Neural cell (in vitro differentiated cells): ENCODE results near the gene TMEM190. TPM values are rescaled to one million over a fixed set of nuclear protein-coding genes. Genes with fewer than 3 reads are reported as not detected.

Experiments used
- H2AFZ ChIP-seq: fragments of 200-600, 300-800 bp; sonication (generic), shearing (Covaris generic); 2 replicates; pipeline ENCODE4 v1.6.0; 2014; ENCODE audit warnings: low read depth, mild to moderate bottlenecking, antibody characterized with exemption, low read length, moderate library complexity
- H3F3A ChIP-seq: fragments of 200-600 bp; shearing (Covaris generic); 2 replicates; pipeline ENCODE4 v1.6.1; 2016; ENCODE audit warnings: mild to moderate bottlenecking, moderate library complexity, mixed read lengths, antibody characterized with exemption, low read length; ENCODE audit not compliant: insufficient read depth, poor library complexity, severe bottlenecking
- H3K27ac ChIP-seq: fragments of 200-600, 300-800 bp; sonication (generic), shearing (Covaris generic); 2 replicates; pipeline ENCODE4 v1.5.1; 2014; ENCODE audit warnings: mild to moderate bottlenecking, low read length, moderate library complexity
- H3K27me3 ChIP-seq: fragments of 300-800, 200-600 bp; sonication (generic), shearing (Covaris generic); 2 replicates; pipeline ENCODE4 v1.6.0; 2014; ENCODE audit warnings: mild to moderate bottlenecking, low read depth, low read length, moderate library complexity; ENCODE audit not compliant: insufficient read depth
- H3K36me3 ChIP-seq: fragments of 300-800, 200-600 bp; sonication (generic), shearing (Covaris generic); 2 replicates; pipeline ENCODE4 v1.5.1; 2014; ENCODE audit warnings: mild to moderate bottlenecking, antibody characterized with exemption, low read length, moderate library complexity; ENCODE audit not compliant: insufficient read depth
- H3K4me2 ChIP-seq: fragments of 300-800, 200-600 bp; sonication (generic), shearing (Covaris generic); 2 replicates; pipeline ENCODE4 v1.6.0; 2014; ENCODE audit warnings: mild to moderate bottlenecking, low read length
- H3K4me3 ChIP-seq: fragments of 300-800, 200-600 bp; sonication (generic), shearing (Covaris generic); 2 replicates; pipeline ENCODE4 v1.5.1; 2014; ENCODE audit warnings: mild to moderate bottlenecking, low read length, moderate library complexity
- H3K79me2 ChIP-seq: fragments of 200-600 bp; shearing (Covaris generic); replicated peaks from 2 replicates; pipeline ENCODE4 v1.6.0; 2014; ENCODE audit warnings: mild to moderate bottlenecking, low read length, moderate library complexity; ENCODE audit not compliant: insufficient read depth
- H3K9ac ChIP-seq: fragments of 300-800, 200-600 bp; sonication (generic), shearing (Covaris generic); 2 replicates; pipeline ENCODE4 v1.6.1; 2016; ENCODE audit warnings: mild to moderate bottlenecking, low read length, mixed read lengths
- H3K9me2 ChIP-seq: fragments of 200-600 bp; shearing (Covaris generic); 2 replicates; pipeline ENCODE4 v1.6.1; 2016; ENCODE audit warnings: mild to moderate bottlenecking, low read length, mixed read lengths; ENCODE audit not compliant: insufficient read depth
- H3K9me3 ChIP-seq: fragments of 200-600, 300-800 bp; sonication (generic), shearing (Covaris generic); 2 replicates; pipeline ENCODE4 v1.6.1; 2016; ENCODE audit warnings: mild to moderate bottlenecking, mixed run types, low read length, moderate library complexity, mixed read lengths
- H4K20me1 ChIP-seq: fragments of 200-600 bp; shearing (Covaris generic); 2 replicates; pipeline ENCODE4 v1.6.1; 2016; ENCODE audit warnings: mild to moderate bottlenecking, mixed run types; ENCODE audit not compliant: insufficient read depth
- EP300 ChIP-seq: fragments of 450-650 bp; conservative IDR thresholded peaks from 2 replicates; pipeline ENCODE4 v1.6.1; 2014; ENCODE audit warnings: antibody characterized with exemption, mild to moderate bottlenecking, moderate library complexity; ENCODE audit not compliant: poor library complexity, severe bottlenecking
- POLR2AphosphoS5 ChIP-seq: IDR thresholded peaks from 2 replicates; pipeline ENCODE4 v1.6.1; 2012
- RAD21 ChIP-seq: fragments of 450-650 bp; conservative IDR thresholded peaks from 2 replicates; pipeline ENCODE4 v1.6.1; 2014; ENCODE audit warnings: antibody characterized with exemption, mild to moderate bottlenecking, moderate library complexity
- SMC3 ChIP-seq: fragments of 450-650 bp; conservative IDR thresholded peaks from 2 replicates; pipeline ENCODE4 v1.6.1; 2014; ENCODE audit warnings: antibody characterized with exemption, mild to moderate bottlenecking, moderate library complexity; ENCODE audit not compliant: poor library complexity
- polyA plus RNA-seq: library from polyadenylated mRNA; depleted of rRNA; stranded (reverse); fragments of >200 nt; gene quantifications from 2 replicates; pipeline ENCODE4 v1.2.3, GENCODE V29; 2014
- TF ChIP-seq, protein P1 (sequence below): fragments of 450-650 bp; IDR thresholded peaks from 2 replicates; pipeline ENCODE4 v1.5.1; 2014; ENCODE audit warnings: antibody characterized with exemption, mild to moderate bottlenecking, moderate library complexity; ENCODE audit not compliant: poor library complexity, severe bottlenecking
- TF ChIP-seq, protein P2 (sequence below): IDR thresholded peaks from 2 replicates; pipeline ENCODE4 v1.6.1; 2012; ENCODE audit warnings: borderline replicate concordance

TMEM190 gene
- polyA plus RNA-seq, 1 donor from 2014 or later, result not detected

GRCh38 chr19:55383279-55384130 is 6.9 kb downstream of the TMEM190 start:
- H3K9me3 ChIP-seq, result no peaks in the 10 kb centered on the region
- H2AFZ ChIP-seq, result no peak overlapping the region
- H4K20me1 ChIP-seq, result peaks cover 19% of the 10 kb centered on the region
- H3K79me2 ChIP-seq, result peaks cover 22% of the 10 kb centered on the region
- peaks cover 3% of the 10 kb centered on the region for H3K27me3 ChIP-seq
- peak overlapping the region; percentile 19 for H3K4me2 ChIP-seq
- peak overlapping the region; percentile 56 for H3K4me3 ChIP-seq
- H3K9ac ChIP-seq, result peak overlapping the region; percentile 48
- H3K9me2 ChIP-seq, result no peaks in the 10 kb centered on the region
- peak; percentile 38 for TF ChIP-seq RAD21
- TF ChIP-seq, protein P1, sequence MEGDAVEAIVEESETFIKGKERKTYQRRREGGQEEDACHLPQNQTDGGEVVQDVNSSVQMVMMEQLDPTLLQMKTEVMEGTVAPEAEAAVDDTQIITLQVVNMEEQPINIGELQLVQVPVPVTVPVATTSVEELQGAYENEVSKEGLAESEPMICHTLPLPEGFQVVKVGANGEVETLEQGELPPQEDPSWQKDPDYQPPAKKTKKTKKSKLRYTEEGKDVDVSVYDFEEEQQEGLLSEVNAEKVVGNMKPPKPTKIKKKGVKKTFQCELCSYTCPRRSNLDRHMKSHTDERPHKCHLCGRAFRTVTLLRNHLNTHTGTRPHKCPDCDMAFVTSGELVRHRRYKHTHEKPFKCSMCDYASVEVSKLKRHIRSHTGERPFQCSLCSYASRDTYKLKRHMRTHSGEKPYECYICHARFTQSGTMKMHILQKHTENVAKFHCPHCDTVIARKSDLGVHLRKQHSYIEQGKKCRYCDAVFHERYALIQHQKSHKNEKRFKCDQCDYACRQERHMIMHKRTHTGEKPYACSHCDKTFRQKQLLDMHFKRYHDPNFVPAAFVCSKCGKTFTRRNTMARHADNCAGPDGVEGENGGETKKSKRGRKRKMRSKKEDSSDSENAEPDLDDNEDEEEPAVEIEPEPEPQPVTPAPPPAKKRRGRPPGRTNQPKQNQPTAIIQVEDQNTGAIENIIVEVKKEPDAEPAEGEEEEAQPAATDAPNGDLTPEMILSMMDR, result peak; percentile 31
- peak; percentile 31 for TF ChIP-seq SMC3
- peak; percentile 34 for TF ChIP-seq POLR2AphosphoS5
- TF ChIP-seq, protein P2, sequence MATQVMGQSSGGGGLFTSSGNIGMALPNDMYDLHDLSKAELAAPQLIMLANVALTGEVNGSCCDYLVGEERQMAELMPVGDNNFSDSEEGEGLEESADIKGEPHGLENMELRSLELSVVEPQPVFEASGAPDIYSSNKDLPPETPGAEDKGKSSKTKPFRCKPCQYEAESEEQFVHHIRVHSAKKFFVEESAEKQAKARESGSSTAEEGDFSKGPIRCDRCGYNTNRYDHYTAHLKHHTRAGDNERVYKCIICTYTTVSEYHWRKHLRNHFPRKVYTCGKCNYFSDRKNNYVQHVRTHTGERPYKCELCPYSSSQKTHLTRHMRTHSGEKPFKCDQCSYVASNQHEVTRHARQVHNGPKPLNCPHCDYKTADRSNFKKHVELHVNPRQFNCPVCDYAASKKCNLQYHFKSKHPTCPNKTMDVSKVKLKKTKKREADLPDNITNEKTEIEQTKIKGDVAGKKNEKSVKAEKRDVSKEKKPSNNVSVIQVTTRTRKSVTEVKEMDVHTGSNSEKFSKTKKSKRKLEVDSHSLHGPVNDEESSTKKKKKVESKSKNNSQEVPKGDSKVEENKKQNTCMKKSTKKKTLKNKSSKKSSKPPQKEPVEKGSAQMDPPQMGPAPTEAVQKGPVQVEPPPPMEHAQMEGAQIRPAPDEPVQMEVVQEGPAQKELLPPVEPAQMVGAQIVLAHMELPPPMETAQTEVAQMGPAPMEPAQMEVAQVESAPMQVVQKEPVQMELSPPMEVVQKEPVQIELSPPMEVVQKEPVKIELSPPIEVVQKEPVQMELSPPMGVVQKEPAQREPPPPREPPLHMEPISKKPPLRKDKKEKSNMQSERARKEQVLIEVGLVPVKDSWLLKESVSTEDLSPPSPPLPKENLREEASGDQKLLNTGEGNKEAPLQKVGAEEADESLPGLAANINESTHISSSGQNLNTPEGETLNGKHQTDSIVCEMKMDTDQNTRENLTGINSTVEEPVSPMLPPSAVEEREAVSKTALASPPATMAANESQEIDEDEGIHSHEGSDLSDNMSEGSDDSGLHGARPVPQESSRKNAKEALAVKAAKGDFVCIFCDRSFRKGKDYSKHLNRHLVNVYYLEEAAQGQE, result no peak
- no peaks in the 10 kb centered on the region for H3K36me3 ChIP-seq
- H3F3A ChIP-seq, result no peaks in the 10 kb centered on the region
- peak overlapping the region; percentile 28 for H3K27ac ChIP-seq

DNA sequence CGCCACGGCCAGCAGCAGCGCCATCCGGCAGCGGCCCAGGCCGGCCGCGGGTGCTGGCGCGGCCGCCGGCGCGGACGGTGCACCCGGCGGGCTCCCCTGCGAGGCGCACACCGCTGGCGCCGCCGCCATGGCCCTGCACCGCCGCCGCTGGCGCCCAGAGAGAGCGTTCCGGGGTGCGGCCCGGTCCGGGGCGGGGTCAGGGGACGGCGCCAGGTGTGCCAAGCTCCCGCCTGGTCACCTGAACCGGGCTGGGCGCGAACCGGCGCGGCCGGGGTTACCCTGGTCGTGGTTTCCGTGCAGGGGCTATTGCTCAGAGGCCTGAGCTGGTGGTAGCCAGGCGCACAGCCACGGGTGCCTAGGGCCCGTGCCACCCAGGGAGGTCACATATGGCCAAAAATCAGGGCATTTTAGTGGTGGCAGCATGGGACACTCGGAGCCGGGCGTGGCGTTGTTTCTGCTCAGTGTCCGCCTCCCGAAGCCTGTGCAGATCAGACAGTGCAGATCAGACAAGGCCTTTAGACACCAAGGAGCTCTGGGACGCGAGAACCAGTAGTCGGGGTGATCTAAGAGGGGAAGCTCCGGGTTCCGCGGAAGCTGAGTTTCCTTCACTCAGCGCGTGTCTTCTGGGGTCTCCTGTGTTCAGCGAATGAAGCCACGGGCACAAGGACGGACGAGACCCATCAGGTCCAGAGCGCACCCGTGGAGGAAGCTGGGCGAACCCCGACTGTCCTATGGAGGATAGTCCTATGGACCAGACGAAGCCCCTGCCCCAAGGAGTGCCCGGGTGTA is 7.7 kb downstream of the TMEM190 start, which contains the start of gene TMEM238:
Gene TMEM238 (minus strand): TSS at position 162 of the 789 bp plus-strand sequence. CDS start 33 bp downstream, at position 129.
- H3F3A ChIP-seq, result no peaks in the 10 kb centered on the region
- TF ChIP-seq EP300, result no peak
- TF ChIP-seq, protein P1, result peak; percentile 4
- no peaks in the 10 kb centered on the region for H3K36me3 ChIP-seq
- H3K9ac ChIP-seq, result peak within 1 kb of the TSS; percentile 53
- H3K4me2 ChIP-seq, result peak within 1 kb of the TSS; percentile 42
- H3K79me2 ChIP-seq, result peaks cover 22% of the 10 kb centered on the region
- no peaks in the 10 kb centered on the region for H3K9me2 ChIP-seq
- H2AFZ ChIP-seq, result no peak within 1 kb of the TSS
- no peaks in the 10 kb centered on the region for H3K9me3 ChIP-seq
- H4K20me1 ChIP-seq, result peaks cover 21% of the 10 kb centered on the region
- H3K27me3 ChIP-seq, result peaks cover 3% of the 10 kb centered on the region
- peak within 1 kb of the TSS; percentile 88 for H3K4me3 ChIP-seq
- H3K27ac ChIP-seq, result peak within 1 kb of the TSS; percentile 86
